HFFc6 (cell line): Measurements from ENCODE around the gene MAPRE2. TPM values are rescaled to one million over a fixed set of nuclear protein-coding genes. Genes with fewer than 3 reads are reported as not detected.

Experiments used
- DNase-seq: peaks from one replicate; pipeline ENCODE4 v3.0.0-alpha.2; 2018
- H3K27ac Mint-ChIP-seq: 2 replicates; pipeline ENCODE4 v1.8.0; 2020; ENCODE audit warnings: mild to moderate bottlenecking, mixed read lengths
- H3K27me3 Mint-ChIP-seq: 2 replicates; pipeline ENCODE4 v1.8.0; 2021; ENCODE audit warnings: mild to moderate bottlenecking, moderate library complexity, mixed read lengths; ENCODE audit not compliant: insufficient read depth
- H3K36me3 Mint-ChIP-seq: 2 replicates; pipeline ENCODE4 v1.8.0; 2021; ENCODE audit warnings: low read depth, mixed read lengths
- H3K4me1 Mint-ChIP-seq: 2 replicates; pipeline ENCODE4 v1.8.0; 2020; ENCODE audit warnings: low read depth, mixed read lengths
- H3K4me3 Mint-ChIP-seq: 2 replicates; pipeline ENCODE4 v1.8.0; 2020; ENCODE audit warnings: mild to moderate bottlenecking, moderate library complexity, mixed read lengths
- H3K9me3 Mint-ChIP-seq: 2 replicates; pipeline ENCODE4 v1.8.0; 2020; ENCODE audit warnings: mild to moderate bottlenecking, mixed read lengths
- CTCF ChIP-seq: fragments of 200-600 bp; sonication (generic); IDR thresholded peaks from 2 replicates; pipeline ENCODE4 v1.5.0; 2021; ENCODE audit warnings: antibody characterized with exemption, mild to moderate bottlenecking
- long read RNA-seq: library from polyadenylated mRNA; unstranded; transcript quantifications from one replicate; pipeline ENCODE4 v2.0.0, GENCODE V29; 2019
- total RNA-seq, 6 experiments: library from RNA; stranded (reverse); fragmentation: NEBNext Ultra II Directional; extraction: Animal tissue kit (Norgen Biotek cat#: 25700); gene quantifications; 2 replicates in 1 of 6; 3 replicates in 5 of 6; pipeline ENCODE4 v1.2.3, GENCODE V29; 2021

MAPRE2 gene
- total RNA-seq = 10 to 100 TPM; 22.4 to 39.1 (median 24.4) TPM
- long read RNA-seq, full-length matches to known transcripts = 26 of 30 reads
- long read RNA-seq, partial matches to known transcripts = 2 of 30 reads
- long read RNA-seq, other reads (novel, unspliced or antisense) = 2 of 30 reads

- Mint-ChIP-seq H3K9me3 (no peaks in the 10 kb centered on the region), H3K4me3 (peak within 1 kb of the TSS; percentile 99), H3K36me3 (no peaks in the 10 kb centered on the region), H3K27ac (peak within 1 kb of the TSS; percentile 95), H3K27me3 (peaks cover 3% of the 10 kb centered on the region), H3K4me1 (peaks cover 68% of the 10 kb centered on the region)
- 0 out of 2 replicates have a peak, but pooled peaks have one; percentile 20 for TF ChIP-seq CTCF
- DNase-seq = peak; percentile 96
These were observed at the start of gene MAPRE2 for GRCh38 chr18:35040988-35041814. MAPRE2 (plus strand) TSS chr18:35041413; CDS start chr18:35041540, 127 bp downstream.

- DNase-seq = no peak
- Mint-ChIP-seq H3K4me3 (no peak overlapping the region), H3K27ac (no peak overlapping the region), H3K4me1 (peaks cover 14% of the 10 kb centered on the region), H3K36me3 (no peaks in the 10 kb centered on the region), H3K27me3 (peaks cover 2% of the 10 kb centered on the region), H3K9me3 (no peaks in the 10 kb centered on the region)
- TF ChIP-seq CTCF = no peak
These were observed 49.7 kb upstream of the MAPRE2 start for GRCh38 chr18:34991561-34991960.

- Mint-ChIP-seq H3K27ac (no peak overlapping the region), H3K4me3 (no peak overlapping the region), H3K36me3 (no peaks in the 10 kb centered on the region), H3K4me1 (peaks cover 14% of the 10 kb centered on the region), H3K27me3 (peaks cover 2% of the 10 kb centered on the region; the same call in 1 of the 2 replicates), H3K9me3 (no peaks in the 10 kb centered on the region)
- DNase-seq = no peak
- no peak for TF ChIP-seq CTCF
These were observed 47.9 kb upstream of the MAPRE2 start for GRCh38 chr18:34993289-34993688.

GRCh38 chr18:34995746-34996145 lies 45.5 kb upstream of the MAPRE2 start:
- Mint-ChIP-seq H3K9me3 (no peaks in the 10 kb centered on the region), H3K4me3 (no peak overlapping the region), H3K4me1 (peaks cover 7% of the 10 kb centered on the region), H3K27me3 (peaks cover 2% of the 10 kb centered on the region; the same call in 1 of the 2 replicates), H3K27ac (no peak overlapping the region), H3K36me3 (no peaks in the 10 kb centered on the region)
- no peak for TF ChIP-seq CTCF
- no peak for DNase-seq

- DNase-seq = no peak
- Mint-ChIP-seq H3K4me1 (no peaks in the 10 kb centered on the region), H3K27ac (no peak overlapping the region), H3K4me3 (no peak overlapping the region), H3K9me3 (no peaks in the 10 kb centered on the region), H3K36me3 (no peaks in the 10 kb centered on the region), H3K27me3 (peaks cover 7% of the 10 kb centered on the region)
- TF ChIP-seq CTCF = no peak
These were observed 42.6 kb upstream of the MAPRE2 start for GRCh38 chr18:34998661-34999060.
